Activated CD8-positive, alpha-beta memory T cell treated with anti-CD3 and anti-CD28 coated beads, Interleukin-2, amount 50 U/mL, for 1 hour (primary cell): ENCODE measurements around the gene PNLDC1.
A peak's percentile ranks its signal among the peaks of the same experiment; 100 is the strongest.

Experiments used
- DNase-seq: peaks from one replicate; pipeline ENCODE4 v3.0.0-alpha.2; 2020; ENCODE audit errors: extremely low read depth

PNLDC1 gene

GRCh38 chr6:159800141-159800865, at the start of gene PNLDC1:
Gene PNLDC1, plus strand, starts transcription at chr6:159800276. Its CDS starts 32 bp downstream, at chr6:159800308.
- no peak for DNase-seq

GRCh38 chr6:159751448-159751847, 48.6 kb upstream of the PNLDC1 start:
- no peak for DNase-seq

DNA sequence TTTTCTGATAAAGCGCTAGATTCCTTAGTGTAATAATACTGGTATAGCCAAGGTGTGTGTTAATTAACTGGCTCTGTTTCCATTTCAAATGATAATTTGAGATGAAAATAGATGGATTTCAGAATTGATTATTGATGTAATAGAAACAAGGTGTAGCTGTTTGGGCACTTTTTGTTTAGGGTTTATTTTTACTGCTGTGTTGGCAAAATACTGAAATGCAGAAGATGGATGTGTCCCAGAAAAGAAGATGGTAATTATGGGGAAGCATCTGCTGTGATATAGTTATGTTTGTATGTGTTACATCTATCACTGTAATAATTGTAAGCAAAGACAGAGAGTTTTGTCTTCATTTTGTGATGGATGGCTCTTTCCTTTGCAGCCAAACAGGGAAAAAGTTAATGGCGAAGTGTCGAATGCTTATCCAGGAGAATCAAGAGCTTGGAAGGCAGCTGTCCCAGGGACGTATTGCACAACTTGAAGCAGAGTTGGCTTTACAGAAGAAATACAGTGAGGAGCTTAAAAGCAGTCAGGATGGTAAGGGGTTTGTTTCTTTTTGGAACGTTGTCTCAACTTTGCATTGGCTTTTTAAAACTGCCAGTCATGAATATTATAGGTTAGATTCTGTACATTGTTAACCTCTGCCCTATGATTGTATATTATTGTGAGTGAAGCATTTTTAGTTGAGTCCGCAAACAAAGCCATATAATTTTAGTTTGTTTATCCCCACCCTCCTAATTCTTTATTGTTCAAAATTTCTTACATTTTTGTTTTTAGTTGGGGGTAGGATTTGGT, 46.8 kb upstream of the PNLDC1 start:
- no peak for DNase-seq

GRCh38 chr6:159754401-159754800, 45.7 kb upstream of the PNLDC1 start:
- no peak for DNase-seq

GRCh38 chr6:159754959-159755914, 44.8 kb upstream of the PNLDC1 start:
- no peak for DNase-seq

DNA sequence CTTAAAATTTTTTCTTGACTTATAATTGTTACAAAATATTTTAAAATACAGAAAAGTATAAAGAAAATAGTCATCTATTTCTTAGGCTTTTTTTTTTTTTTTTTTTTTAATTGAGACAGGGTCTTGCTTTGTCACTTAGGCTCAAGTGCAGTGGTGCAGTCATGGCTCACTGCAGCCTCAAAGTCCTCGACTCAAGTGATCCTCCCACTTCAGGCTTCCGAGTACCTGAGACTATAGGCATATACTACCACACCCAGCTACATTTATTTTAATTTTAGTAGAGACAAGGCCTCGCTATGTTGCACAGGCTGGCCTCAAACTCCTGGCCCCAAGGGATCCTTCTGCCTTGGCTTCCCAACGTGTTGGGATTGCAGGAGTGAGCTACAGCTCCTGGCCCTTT, 43.6 kb upstream of the PNLDC1 start:
- DNase-seq: no peak

GRCh38 chr6:159758031-159759001, 41.8 kb upstream of the PNLDC1 start:
- no peak for DNase-seq

DNA sequence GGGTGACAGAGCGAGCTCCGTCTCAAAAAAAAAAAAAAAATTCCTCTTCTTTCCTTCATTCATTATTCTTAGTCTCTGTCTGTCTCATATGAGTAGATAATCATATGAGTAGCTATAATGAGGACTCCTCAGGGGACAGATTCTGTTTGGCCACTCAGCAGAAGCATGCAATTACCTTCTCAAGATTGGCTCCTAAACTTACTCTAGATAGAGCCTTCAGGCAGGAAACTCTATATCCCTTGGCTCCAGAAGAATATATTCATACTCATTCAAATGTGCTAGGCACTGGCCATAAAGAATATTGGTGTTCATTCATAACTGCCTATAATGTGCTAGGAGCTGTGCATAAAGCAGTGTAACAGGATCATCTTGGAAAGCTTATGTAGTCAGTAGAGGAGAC, 40.4 kb upstream of the PNLDC1 start:
- no peak for DNase-seq

DNA sequence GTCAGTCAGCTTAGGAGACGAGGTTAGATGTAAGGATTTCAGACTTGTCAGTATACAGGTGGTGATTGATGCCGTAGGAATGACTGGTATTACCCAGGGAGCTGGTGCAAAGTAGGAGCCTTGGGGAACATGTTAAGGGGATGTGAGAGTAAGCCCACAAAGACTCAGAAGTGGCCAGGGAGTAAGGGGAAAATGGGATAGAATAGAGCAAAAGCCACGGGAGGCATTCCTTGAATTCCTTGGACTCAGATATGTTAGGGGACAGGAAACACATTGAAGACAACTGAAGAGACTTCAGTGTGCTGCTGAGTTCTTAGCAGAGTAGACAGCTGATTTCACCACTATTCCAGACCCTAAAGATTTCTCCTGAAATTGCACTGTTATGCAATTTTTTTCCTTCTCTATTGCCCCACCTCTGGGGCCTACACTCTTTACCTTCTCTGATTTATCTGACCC, 39.4 kb upstream of the PNLDC1 start:
- DNase-seq: no peak

DNA sequence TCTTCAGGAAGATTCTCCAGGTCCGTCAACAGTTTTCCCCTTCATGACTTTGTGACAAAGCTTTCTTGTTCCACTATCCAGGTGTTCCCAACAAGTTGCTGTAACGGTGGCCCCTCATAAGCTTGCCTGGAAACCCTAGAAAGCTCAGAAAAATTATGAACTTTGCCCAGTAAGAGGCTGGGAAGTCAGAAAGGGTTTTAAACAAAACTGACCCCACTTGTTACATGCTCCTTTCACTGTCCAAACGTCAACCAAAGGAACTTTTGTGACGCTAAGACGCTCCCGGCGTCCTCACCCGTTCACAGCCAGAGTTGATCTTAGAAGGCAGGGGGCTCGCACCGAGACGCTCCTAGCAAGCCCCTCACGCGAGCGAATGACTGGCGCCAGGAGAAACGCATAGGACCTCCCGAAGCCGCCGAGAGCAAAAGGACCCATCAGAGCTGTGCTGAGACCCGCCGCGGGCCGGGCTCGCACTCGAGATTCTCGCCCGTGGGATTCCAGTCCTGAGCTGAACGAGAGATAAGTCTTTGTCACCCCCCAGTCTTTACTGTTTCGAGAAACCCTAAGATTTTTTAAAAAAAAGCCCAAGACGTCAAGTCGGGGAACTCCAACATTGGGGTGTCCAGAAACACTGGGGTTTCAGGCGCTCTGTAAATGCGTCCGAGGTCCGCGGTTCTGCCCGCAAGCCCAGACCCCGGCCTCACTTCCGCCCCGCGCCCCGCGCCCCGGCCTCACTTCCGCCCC, 38.8 kb upstream of the PNLDC1 start:
- DNase-seq: no peak

DNA sequence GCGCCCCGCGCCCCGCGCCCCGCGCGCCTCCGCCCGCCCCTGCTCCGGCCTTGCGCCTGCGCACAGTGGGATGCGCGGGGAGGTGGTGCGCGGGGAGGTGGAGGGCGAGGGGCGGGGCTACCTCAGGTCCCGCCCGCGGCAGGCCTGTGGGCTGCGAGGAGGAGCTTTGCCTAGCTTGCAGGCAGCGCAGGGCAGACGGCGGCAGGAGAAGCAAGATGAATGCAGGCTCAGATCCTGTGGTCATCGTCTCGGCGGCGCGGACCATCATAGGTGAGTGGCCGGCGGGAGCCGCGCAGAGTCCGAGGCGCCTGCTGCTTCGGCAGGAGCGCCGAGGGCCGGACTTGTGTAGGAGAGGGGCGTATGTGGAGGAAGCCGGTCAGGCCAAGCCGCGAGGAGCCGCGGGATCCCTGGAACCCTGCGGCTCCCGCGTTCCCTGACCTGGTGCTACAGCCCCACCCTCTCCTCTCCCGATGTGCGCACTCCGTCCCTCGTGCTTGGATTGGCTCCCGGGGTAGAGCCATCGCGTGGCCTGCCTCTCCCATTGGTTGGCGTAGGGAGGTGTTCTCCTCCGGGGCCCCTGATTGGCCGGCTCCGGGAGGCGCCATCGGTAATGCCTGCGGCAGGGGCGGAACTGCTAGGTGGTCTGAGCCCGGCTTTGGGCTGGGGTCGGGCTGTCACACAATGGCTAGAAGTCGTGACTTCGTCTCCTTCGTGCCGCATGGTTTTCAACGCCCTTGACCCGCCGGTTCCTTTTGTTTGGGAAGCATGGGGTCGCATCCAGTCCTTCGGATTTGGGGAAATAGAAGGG, 38.0 kb upstream of the PNLDC1 start, which contains the start of gene ACAT2:
TSS of gene ACAT2 (plus strand) at position 173 of the 808 bp plus-strand sequence. CDS start at position 216, 43 bp downstream.
- DNase-seq: peak; percentile 81

GRCh38 chr6:159762681-159763293, 37.3 kb upstream of the PNLDC1 start:
- no peak for DNase-seq

GRCh38 chr6:159766906-159767305, 33.2 kb upstream of the PNLDC1 start:
- DNase-seq: no peak

- no peak for DNase-seq
Observed at GRCh38 chr6:159769470-159769869, 30.6 kb upstream of the PNLDC1 start.

GRCh38 chr6:159772196-159772595, 27.9 kb upstream of the PNLDC1 start:
- no peak for DNase-seq

DNA sequence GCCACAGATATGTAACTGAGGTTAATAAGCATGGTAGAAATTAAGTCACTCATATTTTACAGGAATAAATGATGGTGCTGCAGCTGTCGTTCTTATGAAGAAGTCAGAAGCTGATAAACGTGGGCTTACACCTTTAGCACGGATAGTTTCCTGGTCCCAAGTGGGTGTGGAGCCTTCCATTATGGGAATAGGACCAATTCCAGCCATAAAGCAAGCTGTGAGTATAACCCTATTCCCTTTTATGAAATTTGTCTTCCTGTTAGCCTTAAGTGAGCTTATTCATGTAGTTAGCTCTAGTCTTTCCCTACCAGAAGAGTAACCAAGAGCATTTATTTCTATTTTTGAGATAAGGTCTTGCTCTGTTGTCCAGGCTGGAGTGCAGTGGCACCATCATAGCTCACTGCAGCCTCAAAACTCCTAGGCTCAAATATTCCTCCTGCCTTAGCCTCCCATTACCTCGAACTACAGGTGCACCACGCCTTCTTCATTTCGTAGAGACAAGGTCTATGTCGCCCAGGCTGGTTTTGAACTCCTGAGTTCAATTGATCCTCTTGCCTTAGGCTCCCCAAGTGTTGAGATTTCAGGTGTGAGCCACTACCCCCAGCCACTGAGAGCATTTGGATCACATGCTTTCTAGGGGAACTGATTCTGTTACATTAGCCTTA, 22.7 kb upstream of the PNLDC1 start:
- no peak for DNase-seq

- DNase-seq: no peak
Observed at GRCh38 chr6:159778131-159778530, 21.9 kb upstream of the PNLDC1 start.

DNA sequence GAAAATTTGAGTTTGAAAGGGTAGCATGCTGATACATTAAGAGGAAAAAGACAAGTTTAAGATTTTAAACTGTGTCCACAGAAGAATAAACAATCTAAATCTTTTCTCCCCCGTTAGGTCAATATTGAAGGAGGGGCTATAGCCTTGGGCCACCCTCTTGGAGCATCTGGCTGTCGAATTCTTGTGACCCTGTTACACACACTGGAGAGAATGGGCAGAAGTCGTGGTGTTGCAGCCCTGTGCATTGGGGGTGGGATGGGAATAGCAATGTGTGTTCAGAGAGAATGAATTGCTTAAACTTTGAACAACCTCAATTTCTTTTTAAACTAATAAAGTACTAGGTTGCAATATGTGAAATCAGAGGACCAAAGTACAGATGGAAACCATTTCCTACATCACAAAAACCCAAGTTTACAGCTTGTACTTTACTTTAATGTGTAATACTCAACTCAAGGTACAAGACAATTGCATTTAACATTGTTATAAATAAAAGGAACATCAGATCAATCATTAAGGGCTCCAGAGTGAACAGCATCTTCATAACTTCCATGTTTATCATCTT, 21.5 kb upstream of the PNLDC1 start:
- no peak for DNase-seq
